Measurements from ENCODE around the gene DONSON. TPM values are rescaled to one million over a fixed set of nuclear protein-coding genes. Genes with fewer than 3 reads are reported as not detected.

DONSON gene
- total and polyA plus RNA-seq, 9 of the 15 experiments (the other 6 are each of a cell fraction or from before 2014, with no cell fraction given) = 26.7 to 124 (median 62.6) TPM

DNA sequence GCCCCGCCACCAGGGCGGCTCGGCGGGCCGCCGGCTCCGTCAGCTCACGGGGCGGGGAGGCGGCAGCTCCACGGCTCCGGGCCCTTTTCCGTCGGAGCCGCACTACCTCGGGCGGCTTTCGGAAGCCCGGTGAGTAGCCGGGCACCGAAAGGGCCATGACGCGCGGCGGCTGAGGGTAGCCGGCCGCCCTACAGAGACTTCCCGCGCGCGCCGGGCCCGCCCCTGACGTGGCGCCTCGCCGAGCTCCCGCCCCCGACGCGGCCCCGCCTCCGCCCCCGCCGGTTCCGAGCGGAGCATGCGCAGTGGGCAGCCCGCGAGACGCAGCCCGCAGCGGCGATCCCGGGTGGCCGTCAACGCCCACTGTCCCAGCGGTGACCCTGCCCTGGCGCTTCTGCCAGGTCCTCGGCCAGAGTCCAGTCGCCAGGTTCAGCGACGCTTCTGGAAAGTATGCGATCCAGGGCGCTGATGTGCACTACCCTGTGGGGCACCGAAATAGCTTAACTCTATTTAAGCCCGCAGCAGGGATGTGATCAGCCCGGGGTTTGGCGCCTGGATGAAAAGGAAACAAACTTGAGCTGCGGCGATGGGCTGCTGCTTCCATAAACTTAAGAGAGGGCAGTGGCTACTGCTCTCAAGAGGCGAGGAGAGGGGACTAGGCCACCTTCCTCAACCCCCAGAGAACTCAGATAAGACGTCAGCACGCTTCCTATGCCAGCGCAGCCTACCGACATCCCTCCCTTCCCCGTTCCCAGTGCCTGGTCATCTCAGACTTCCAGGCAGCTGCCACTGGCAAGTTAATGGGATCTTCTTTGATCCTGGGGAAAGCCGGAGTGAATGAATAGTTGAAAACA is at the start of gene DONSON (continued):
- TF ChIP-seq, protein P1, sequence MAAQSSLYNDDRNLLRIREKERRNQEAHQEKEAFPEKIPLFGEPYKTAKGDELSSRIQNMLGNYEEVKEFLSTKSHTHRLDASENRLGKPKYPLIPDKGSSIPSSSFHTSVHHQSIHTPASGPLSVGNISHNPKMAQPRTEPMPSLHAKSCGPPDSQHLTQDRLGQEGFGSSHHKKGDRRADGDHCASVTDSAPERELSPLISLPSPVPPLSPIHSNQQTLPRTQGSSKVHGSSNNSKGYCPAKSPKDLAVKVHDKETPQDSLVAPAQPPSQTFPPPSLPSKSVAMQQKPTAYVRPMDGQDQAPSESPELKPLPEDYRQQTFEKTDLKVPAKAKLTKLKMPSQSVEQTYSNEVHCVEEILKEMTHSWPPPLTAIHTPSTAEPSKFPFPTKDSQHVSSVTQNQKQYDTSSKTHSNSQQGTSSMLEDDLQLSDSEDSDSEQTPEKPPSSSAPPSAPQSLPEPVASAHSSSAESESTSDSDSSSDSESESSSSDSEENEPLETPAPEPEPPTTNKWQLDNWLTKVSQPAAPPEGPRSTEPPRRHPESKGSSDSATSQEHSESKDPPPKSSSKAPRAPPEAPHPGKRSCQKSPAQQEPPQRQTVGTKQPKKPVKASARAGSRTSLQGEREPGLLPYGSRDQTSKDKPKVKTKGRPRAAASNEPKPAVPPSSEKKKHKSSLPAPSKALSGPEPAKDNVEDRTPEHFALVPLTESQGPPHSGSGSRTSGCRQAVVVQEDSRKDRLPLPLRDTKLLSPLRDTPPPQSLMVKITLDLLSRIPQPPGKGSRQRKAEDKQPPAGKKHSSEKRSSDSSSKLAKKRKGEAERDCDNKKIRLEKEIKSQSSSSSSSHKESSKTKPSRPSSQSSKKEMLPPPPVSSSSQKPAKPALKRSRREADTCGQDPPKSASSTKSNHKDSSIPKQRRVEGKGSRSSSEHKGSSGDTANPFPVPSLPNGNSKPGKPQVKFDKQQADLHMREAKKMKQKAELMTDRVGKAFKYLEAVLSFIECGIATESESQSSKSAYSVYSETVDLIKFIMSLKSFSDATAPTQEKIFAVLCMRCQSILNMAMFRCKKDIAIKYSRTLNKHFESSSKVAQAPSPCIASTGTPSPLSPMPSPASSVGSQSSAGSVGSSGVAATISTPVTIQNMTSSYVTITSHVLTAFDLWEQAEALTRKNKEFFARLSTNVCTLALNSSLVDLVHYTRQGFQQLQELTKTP (IDR thresholded peaks at IDR 0.05; ENCODE audit: low read depth in 1 of 2, partially characterized antibody in 2 of 2) = peak in 1 of 2 experiments; percentile 13
- TF ChIP-seq, protein P2, sequence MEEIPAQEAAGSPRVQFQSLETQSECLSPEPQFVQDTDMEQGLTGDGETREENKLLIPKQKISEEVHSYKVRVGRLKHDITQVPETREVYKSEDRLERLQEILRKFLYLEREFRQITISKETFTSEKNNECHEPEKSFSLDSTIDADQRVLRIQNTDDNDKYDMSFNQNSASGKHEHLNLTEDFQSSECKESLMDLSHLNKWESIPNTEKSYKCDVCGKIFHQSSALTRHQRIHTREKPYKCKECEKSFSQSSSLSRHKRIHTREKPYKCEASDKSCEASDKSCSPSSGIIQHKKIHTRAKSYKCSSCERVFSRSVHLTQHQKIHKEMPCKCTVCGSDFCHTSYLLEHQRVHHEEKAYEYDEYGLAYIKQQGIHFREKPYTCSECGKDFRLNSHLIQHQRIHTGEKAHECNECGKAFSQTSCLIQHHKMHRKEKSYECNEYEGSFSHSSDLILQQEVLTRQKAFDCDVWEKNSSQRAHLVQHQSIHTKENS (CRISPR knock-in tag; IDR thresholded peaks at IDR 0.05) = peak; percentile 53; the same call in 1 of the 2 replicates
- TF ChIP-seq, protein P3, sequence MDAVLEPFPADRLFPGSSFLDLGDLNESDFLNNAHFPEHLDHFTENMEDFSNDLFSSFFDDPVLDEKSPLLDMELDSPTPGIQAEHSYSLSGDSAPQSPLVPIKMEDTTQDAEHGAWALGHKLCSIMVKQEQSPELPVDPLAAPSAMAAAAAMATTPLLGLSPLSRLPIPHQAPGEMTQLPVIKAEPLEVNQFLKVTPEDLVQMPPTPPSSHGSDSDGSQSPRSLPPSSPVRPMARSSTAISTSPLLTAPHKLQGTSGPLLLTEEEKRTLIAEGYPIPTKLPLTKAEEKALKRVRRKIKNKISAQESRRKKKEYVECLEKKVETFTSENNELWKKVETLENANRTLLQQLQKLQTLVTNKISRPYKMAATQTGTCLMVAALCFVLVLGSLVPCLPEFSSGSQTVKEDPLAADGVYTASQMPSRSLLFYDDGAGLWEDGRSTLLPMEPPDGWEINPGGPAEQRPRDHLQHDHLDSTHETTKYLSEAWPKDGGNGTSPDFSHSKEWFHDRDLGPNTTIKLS (IDR thresholded peaks at IDR 0.05; ENCODE audit: borderline replicate concordance, low read depth) = peak; percentile 90
- TF ChIP-seq FIP1L1 (IDR thresholded peaks at IDR 0.05; ENCODE audit: low read depth, low read length, poor library complexity, severe bottlenecking) = peak; percentile 17
- TF ChIP-seq ESRRA (IDR thresholded peaks at IDR 0.05; ENCODE audit: borderline replicate concordance, low read depth) = peak; percentile 56
- TF ChIP-seq, protein P4, sequence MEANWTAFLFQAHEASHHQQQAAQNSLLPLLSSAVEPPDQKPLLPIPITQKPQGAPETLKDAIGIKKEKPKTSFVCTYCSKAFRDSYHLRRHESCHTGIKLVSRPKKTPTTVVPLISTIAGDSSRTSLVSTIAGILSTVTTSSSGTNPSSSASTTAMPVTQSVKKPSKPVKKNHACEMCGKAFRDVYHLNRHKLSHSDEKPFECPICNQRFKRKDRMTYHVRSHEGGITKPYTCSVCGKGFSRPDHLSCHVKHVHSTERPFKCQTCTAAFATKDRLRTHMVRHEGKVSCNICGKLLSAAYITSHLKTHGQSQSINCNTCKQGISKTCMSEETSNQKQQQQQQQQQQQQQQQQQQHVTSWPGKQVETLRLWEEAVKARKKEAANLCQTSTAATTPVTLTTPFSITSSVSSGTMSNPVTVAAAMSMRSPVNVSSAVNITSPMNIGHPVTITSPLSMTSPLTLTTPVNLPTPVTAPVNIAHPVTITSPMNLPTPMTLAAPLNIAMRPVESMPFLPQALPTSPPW (CRISPR knock-in tag; IDR thresholded peaks at IDR 0.05) = peak; percentile 85
- TF ChIP-seq MCM7 (IDR thresholded peaks at IDR 0.05) = no peak
- TF ChIP-seq, protein P5, sequence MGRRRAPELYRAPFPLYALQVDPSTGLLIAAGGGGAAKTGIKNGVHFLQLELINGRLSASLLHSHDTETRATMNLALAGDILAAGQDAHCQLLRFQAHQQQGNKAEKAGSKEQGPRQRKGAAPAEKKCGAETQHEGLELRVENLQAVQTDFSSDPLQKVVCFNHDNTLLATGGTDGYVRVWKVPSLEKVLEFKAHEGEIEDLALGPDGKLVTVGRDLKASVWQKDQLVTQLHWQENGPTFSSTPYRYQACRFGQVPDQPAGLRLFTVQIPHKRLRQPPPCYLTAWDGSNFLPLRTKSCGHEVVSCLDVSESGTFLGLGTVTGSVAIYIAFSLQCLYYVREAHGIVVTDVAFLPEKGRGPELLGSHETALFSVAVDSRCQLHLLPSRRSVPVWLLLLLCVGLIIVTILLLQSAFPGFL (CRISPR knock-in tag; IDR thresholded peaks at IDR 0.05) = 0 out of 2 replicates have a peak, but pooled peaks have one; percentile 13
